H9 (cell line): Measurements from ENCODE around the gene EIF4G2. TPM values are rescaled to one million over a fixed set of nuclear protein-coding genes. Genes with fewer than 3 reads are reported as not detected.

ENCODE experiments used
- DNase-seq: peaks from one replicate; pipeline ENCODE4 v3.0.0-alpha.2; 2017
- H2AFZ ChIP-seq: one replicate; pipeline ENCODE4 v1.6.1; 2013; ENCODE audit warnings: mild to moderate bottlenecking, low read length, control low read depth, moderate library complexity
- H2AK5ac ChIP-seq: 2 replicates; pipeline ENCODE4 v1.6.1; 2013; ENCODE audit warnings: low read length, control low read depth, mixed read lengths; ENCODE audit not compliant: insufficient read length
- H2BK120ac ChIP-seq: one replicate; pipeline ENCODE4 v1.6.1; 2013; ENCODE audit warnings: low read depth, mild to moderate bottlenecking, low read length, control low read depth, inconsistent platforms; ENCODE audit not compliant: poor library complexity, severe bottlenecking
- H2BK12ac ChIP-seq: 2 replicates; pipeline ENCODE4 v1.6.1; 2013; ENCODE audit warnings: low read length, control low read depth, mixed read lengths, low read depth; ENCODE audit not compliant: insufficient read length
- H2BK15ac ChIP-seq: 2 replicates; pipeline ENCODE4 v1.6.1; 2013; ENCODE audit warnings: low read depth, low read length, control low read depth
- H2BK20ac ChIP-seq: one replicate; pipeline ENCODE4 v1.6.1; 2013; ENCODE audit warnings: low read depth, mild to moderate bottlenecking, low read length, control low read depth, inconsistent platforms; ENCODE audit not compliant: poor library complexity, severe bottlenecking
- H2BK5ac ChIP-seq: 2 replicates; pipeline ENCODE4 v1.6.1; 2013; ENCODE audit warnings: low read length, control low read depth, mixed read lengths; ENCODE audit not compliant: insufficient read length
- H3K14ac ChIP-seq: 2 replicates; pipeline ENCODE4 v1.6.1; 2013; ENCODE audit warnings: low read length, control low read depth; ENCODE audit not compliant: insufficient read depth
- H3K18ac ChIP-seq: 2 replicates; pipeline ENCODE4 v1.6.1; 2013; ENCODE audit warnings: low read depth, mild to moderate bottlenecking, mixed read lengths, low read length, control low read depth; ENCODE audit not compliant: insufficient read length
- H3K23ac ChIP-seq: 2 replicates; pipeline ENCODE4 v1.6.1; 2013; ENCODE audit warnings: low read length, control low read depth, mixed read lengths, low read depth; ENCODE audit not compliant: insufficient read length
- H3K23me2 ChIP-seq: 2 replicates; pipeline ENCODE4 v1.6.1; 2013; ENCODE audit warnings: low read depth, mild to moderate bottlenecking, mixed read lengths, low read length, control low read depth; ENCODE audit not compliant: insufficient read length, poor library complexity, severe bottlenecking
- H3K27ac ChIP-seq: 2 replicates; pipeline ENCODE4 v1.5.1; 2013; ENCODE audit warnings: low read length, control low read depth, mixed read lengths, low read depth; ENCODE audit not compliant: insufficient read length
- H3K27me3 ChIP-seq: 2 replicates; pipeline ENCODE4 v1.6.1; 2013; ENCODE audit warnings: low read length, control low read depth, inconsistent platforms; ENCODE audit not compliant: insufficient read depth
- H3K4ac ChIP-seq: 2 replicates; pipeline ENCODE4 v1.6.1; 2013; ENCODE audit warnings: low read depth, mild to moderate bottlenecking, control low read depth, inconsistent platforms, low read length, moderate library complexity
- H3K4me1 ChIP-seq: 2 replicates; pipeline ENCODE4 v1.6.1; 2013; ENCODE audit warnings: low read length, control low read depth, inconsistent platforms; ENCODE audit not compliant: insufficient read depth
- H3K4me2 ChIP-seq: 2 replicates; pipeline ENCODE4 v1.6.1; 2013; ENCODE audit warnings: low read length, control low read depth, mixed read lengths; ENCODE audit not compliant: insufficient read length, insufficient read depth
- H3K56ac ChIP-seq: 2 replicates; pipeline ENCODE4 v1.6.1; 2013; ENCODE audit warnings: low read depth, mild to moderate bottlenecking, mixed read lengths, low read length, control low read depth; ENCODE audit not compliant: insufficient read length
- H3K79me1 ChIP-seq: 2 replicates; pipeline ENCODE4 v1.6.1; 2013; ENCODE audit warnings: low read depth, mild to moderate bottlenecking, moderate library complexity, low read length, control low read depth, inconsistent platforms; ENCODE audit not compliant: insufficient read depth, poor library complexity, severe bottlenecking
- H3K79me2 ChIP-seq: 2 replicates; pipeline ENCODE4 v1.6.1; 2013; ENCODE audit warnings: low read length, control low read depth, inconsistent platforms; ENCODE audit not compliant: insufficient read depth
- H3K9ac ChIP-seq: 2 replicates; pipeline ENCODE4 v1.6.1; 2013; ENCODE audit warnings: low read length, control low read depth, mixed read lengths; ENCODE audit not compliant: insufficient read length; ENCODE audit errors: extremely low read depth
- H3K9me3 ChIP-seq: one replicate; pipeline ENCODE4 v1.6.1; 2013; ENCODE audit warnings: low read depth, low read length, inconsistent platforms; ENCODE audit not compliant: control insufficient read depth
- H3T11ph ChIP-seq: one replicate; pipeline ENCODE4 v1.6.1; 2013; ENCODE audit warnings: mild to moderate bottlenecking, low read length, control low read depth, inconsistent platforms
- H4K20me1 ChIP-seq: one replicate; pipeline ENCODE4 v1.6.1; 2013; ENCODE audit not compliant: control insufficient read depth, insufficient read length, insufficient read depth
- H4K5ac ChIP-seq: 2 replicates; pipeline ENCODE4 v1.6.1; 2013; ENCODE audit warnings: low read depth, mild to moderate bottlenecking, mixed read lengths, low read length, control low read depth; ENCODE audit not compliant: insufficient read length
- H4K8ac ChIP-seq: replicated peaks from 2 replicates; pipeline ENCODE4 v1.6.1; 2013; ENCODE audit warnings: low read length, control low read depth, mixed read lengths, low read depth; ENCODE audit not compliant: insufficient read length
- H4K91ac ChIP-seq: 2 replicates; pipeline ENCODE4 v1.6.1; 2013; ENCODE audit warnings: low read depth, mild to moderate bottlenecking, moderate library complexity, mixed read lengths, low read length, control low read depth; ENCODE audit not compliant: insufficient read length
- H3K27ac Mint-ChIP-seq, 3 experiments: 2 replicates in 2 of 3; 3 replicates in 1 of 3; pipeline ENCODE4 v1.8.0; 2020 to 2021; ENCODE audit warnings: mixed read lengths in 3 of 3, mild to moderate bottlenecking in 1 of 3, moderate library complexity in 1 of 3
- H3K27me3 Mint-ChIP-seq: 2 replicates; pipeline ENCODE4 v1.8.0; 2021; ENCODE audit warnings: low read depth, mild to moderate bottlenecking, moderate library complexity, mixed read lengths
- H3K36me3 Mint-ChIP-seq, 3 experiments: 2 replicates in 2 of 3; 3 replicates in 1 of 3; pipeline ENCODE4 v1.8.0; 2020 to 2021; ENCODE audit warnings: low read depth in 3 of 3, mixed read lengths in 3 of 3; ENCODE audit not compliant: insufficient read depth in 1 of 3
- H3K4me1 Mint-ChIP-seq, 2 experiments: 2 replicates each; pipeline ENCODE4 v1.8.0; 2020; ENCODE audit warnings: mixed read lengths in 2 of 2
- H3K4me3 Mint-ChIP-seq, 2 experiments: 2 replicates in 1 of 2; 3 replicates in 1 of 2; pipeline ENCODE4 v1.8.0; 2020 to 2021; ENCODE audit warnings: mild to moderate bottlenecking in 2 of 2, mixed read lengths in 2 of 2, moderate library complexity in 1 of 2
- H3K9me3 Mint-ChIP-seq, 2 experiments: 2 replicates in 1 of 2; 3 replicates in 1 of 2; pipeline ENCODE4 v1.8.0; 2020; ENCODE audit warnings: mild to moderate bottlenecking in 2 of 2, mixed read lengths in 2 of 2, moderate library complexity in 1 of 2
- CTCF ChIP-seq: fragments of 200-600 bp; sonication (generic); conservative IDR thresholded peaks from 3 replicates; pipeline ENCODE4 v1.8.0; 2021; ENCODE audit warnings: antibody characterized with exemption, mild to moderate bottlenecking
- WGBS: extraction: QIAGEN DNeasy Blood & Tissue Kit; methylation state at CpG from one replicate; pipeline ENCODE4 v1.1.7; 2013; ENCODE audit warnings: missing lambda C conversion rate, low lambda C conversion rate, mixed read lengths; ENCODE audit not compliant: insufficient read length; ENCODE audit errors: extremely low coverage; 5-methylcytosine and 5-hydroxymethylcytosine counted together
- total RNA-seq: library from RNA; stranded (reverse); gene quantifications from 2 replicates; pipeline ENCODE4 v1.2.1, GENCODE V29; 2021

EIF4G2 gene
- total RNA-seq, 1 experiment from 2014 or later = 1,013 TPM

- no peak overlapping the region for H3K9ac ChIP-seq
- no peak overlapping the region for H3K4me3 Mint-ChIP-seq
- H4K20me1 ChIP-seq = no peaks in the 10 kb centered on the region
- H3K4me2 ChIP-seq = no peak overlapping the region
- H3K27me3 Mint-ChIP-seq = no peaks in the 10 kb centered on the region
- no peak overlapping the region for H3K27ac Mint-ChIP-seq
- H3K23me2 ChIP-seq = no peaks in the 10 kb centered on the region
- H3K4me1 Mint-ChIP-seq = peaks cover 6 to 17% of the 10 kb centered on the region in 2 experiments
- no peak for DNase-seq
- no peak overlapping the region for H3K14ac ChIP-seq
- H2BK120ac ChIP-seq = no peak overlapping the region
- no peak overlapping the region for H2BK12ac ChIP-seq
- H3K9me3 Mint-ChIP-seq = no peaks in the 10 kb centered on the region
- H3K18ac ChIP-seq = no peak overlapping the region
- no peaks in the 10 kb centered on the region for H3K27me3 ChIP-seq
- H3K56ac ChIP-seq = no peak overlapping the region
- H2BK15ac ChIP-seq = no peak overlapping the region
- no peaks in the 10 kb centered on the region for H3K9me3 ChIP-seq
- WGBS = no CpG with 5 or more reads among the region's 4 CpGs
- no peaks in the 10 kb centered on the region for H3K79me1 ChIP-seq
- no peak overlapping the region for H4K5ac ChIP-seq
- no peaks in the 10 kb centered on the region for H3K79me2 ChIP-seq
- no peak overlapping the region for H3K27ac ChIP-seq
- no peaks in the 10 kb centered on the region for H3K4me1 ChIP-seq
- H2BK5ac ChIP-seq = no peak overlapping the region
- peaks cover 7 to 39% (median 21%) of the 10 kb centered on the region in 3 experiments; a peak in 6 of 7 replicates for H3K36me3 Mint-ChIP-seq
- no peak overlapping the region for H2BK20ac ChIP-seq
- TF ChIP-seq CTCF = no peak
- no peak overlapping the region for H3K4ac ChIP-seq
- no peak overlapping the region for H2AFZ ChIP-seq
- H4K91ac ChIP-seq = no peak overlapping the region
- no peak overlapping the region for H3K23ac ChIP-seq
- no peak overlapping the region for H3T11ph ChIP-seq
- no peak overlapping the region for H2AK5ac ChIP-seq
- no peak overlapping the region for H4K8ac ChIP-seq
Measured at GRCh38 chr11:10762913-10763421, 45.8 kb downstream of the EIF4G2 start.
